CD4-positive, alpha-beta T cell (primary cell): ENCODE measurements around the gene UNC13A. TPM values are rescaled to one million over a fixed set of nuclear protein-coding genes. Genes with fewer than 3 reads are reported as not detected.
A peak's percentile ranks its signal among the peaks of the same experiment; 100 is the strongest.

Source experiments
- ATAC-seq: fragments of 200-7000 bp; cut with Tn5 transposase; one replicate; pipeline ENCODE4 v1.10.0; 2022; ENCODE audit warnings: mild to moderate bottlenecking; ENCODE audit not compliant: poor library complexity
- CTCF ChIA-PET: fragments of 350-600 bp; sonication (Branson Sonifier 250); formaldehyde crosslinking; loops from one replicate; lab custom pipeline; 2021; ENCODE audit warnings: antibody characterized with exemption, inconsistent platforms; lab: Charles Lee
- POLR2A ChIA-PET: fragments of 350-600 bp; sonication (Branson Sonifier 250); formaldehyde crosslinking; loops from one replicate; lab custom pipeline; 2021; ENCODE audit warnings: antibody characterized with exemption, inconsistent platforms; lab: Charles Lee
- DNase-seq, 14 experiments: peaks; one replicate each; pipeline ENCODE4 v3.0.0-alpha.2; 2013 to 2020; ENCODE audit warnings: mixed read lengths in 2 of 14
- H3K27ac ChIP-seq, 2 donors: one replicate each; pipeline versions ENCODE4 v1.5.1 to v1.7.0; 2013; ENCODE audit warnings: low read length in 2 of 2, low read depth in 1 of 2, mild to moderate bottlenecking in 1 of 2
- H3K27me3 ChIP-seq, 2 experiments: 1 replicate in 1 of 2; 2 replicates in 1 of 2; pipeline versions ENCODE4 v1.6.1 to v1.7.0; 2013; ENCODE audit warnings: low read length in 2 of 2, control low read depth in 1 of 2, mild to moderate bottlenecking in 1 of 2, moderate library complexity in 1 of 2; ENCODE audit not compliant: insufficient read depth in 2 of 2, control insufficient read depth in 1 of 2
- H3K36me3 ChIP-seq: one replicate; pipeline ENCODE4 v1.6.1; 2013; ENCODE audit warnings: low read length, control low read depth; ENCODE audit not compliant: insufficient read depth
- H3K4me1 ChIP-seq: one replicate; pipeline ENCODE4 v1.6.1; 2013; ENCODE audit warnings: low read length, control low read depth; ENCODE audit not compliant: insufficient read depth
- H3K4me3 ChIP-seq: one replicate; pipeline ENCODE4 v1.5.1; 2013; ENCODE audit warnings: mild to moderate bottlenecking, low read length, moderate library complexity
- H3K9me3 ChIP-seq, 2 experiments: 1 replicate in 1 of 2; 2 replicates in 1 of 2; pipeline versions ENCODE4 v1.6.1 to v1.7.0; 2013; ENCODE audit warnings: low read length in 2 of 2, mild to moderate bottlenecking in 2 of 2, control low read depth in 1 of 2, moderate library complexity in 1 of 2; ENCODE audit not compliant: control insufficient read depth in 1 of 2, insufficient read depth in 1 of 2
- H3K27ac Mint-ChIP-seq: one replicate; pipeline ENCODE4 v1.8.0; 2020; ENCODE audit warnings: mixed read lengths
- H3K27me3 Mint-ChIP-seq: one replicate; pipeline ENCODE4 v1.8.0; 2021; ENCODE audit warnings: mixed read lengths
- H3K36me3 Mint-ChIP-seq: one replicate; pipeline ENCODE4 v1.8.0; 2021; ENCODE audit warnings: low read depth, mixed read lengths
- H3K4me1 Mint-ChIP-seq: one replicate; pipeline ENCODE4 v1.8.0; 2021; ENCODE audit warnings: low read depth, mixed read lengths
- H3K4me3 Mint-ChIP-seq: one replicate; pipeline ENCODE4 v1.8.0; 2020; ENCODE audit warnings: mild to moderate bottlenecking, mixed read lengths
- H3K9me3 Mint-ChIP-seq: one replicate; pipeline ENCODE4 v1.8.0; 2020; ENCODE audit warnings: mixed read lengths
- intact Hi-C, 2 experiments: fragments of 100-400 bp; cut with DNase I in 1 of 2; cut with micrococcal nuclease in 1 of 2; formaldehyde crosslinking; loops; one replicate each; pipeline versions ENCODE4 v1.15.1 to v1.9.0; 2023 to 2025; cut with DNase I, micrococcal nuclease
- total RNA-seq, 174 experiments: library from RNA in 2 of 174; stranded (reverse) in 2 of 174; gene quantifications; one replicate each; pipeline ENCODE4 v1.2.3 and lab custom pipeline; 2021 to 2026
- TF ChIP-seq, protein P1 (sequence below): fragments of 200-600 bp; IDR thresholded peaks from one replicate; pipeline ENCODE4 v1.8.0; 2022; ENCODE audit warnings: antibody characterized with exemption, mild to moderate bottlenecking

The UNC13A gene
- total RNA-seq, 2 experiments from 2014 or later = 0.11 to 0.14 TPM

DNA sequence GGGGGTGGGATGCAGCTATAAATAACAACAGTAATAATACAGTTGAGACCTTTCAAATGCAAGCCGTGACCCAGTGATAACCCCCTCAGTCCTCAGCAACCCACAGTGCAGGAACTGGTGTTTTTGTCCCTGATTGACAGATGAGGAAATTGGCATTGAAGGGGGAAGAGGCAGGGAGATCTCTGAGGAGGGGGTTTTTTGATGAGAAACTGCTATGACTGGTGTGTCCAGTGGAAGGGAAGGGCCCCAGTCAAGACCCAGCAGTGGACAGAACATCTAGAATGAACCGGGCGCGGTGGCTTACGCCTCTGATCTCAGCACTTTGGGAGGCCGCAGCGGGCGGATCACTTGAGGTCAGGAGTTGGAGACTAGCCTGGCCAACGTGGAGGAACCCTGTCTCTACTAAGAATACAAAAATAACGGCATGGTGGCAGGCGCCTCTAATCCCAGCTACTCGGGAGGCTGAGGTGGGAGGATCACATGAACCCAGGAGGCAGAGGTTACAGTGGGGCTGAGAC is 33.0 kb upstream of the UNC13A start:
- intact Hi-C loops = no loop called here
- Histone ChIP-seq H3K4me3 (peak overlapping the region; percentile 92), H3K4me1 (peaks cover 41% of the 10 kb centered on the region), H3K27me3 (no peaks in the 10 kb centered on the region), H3K9me3 (no peaks in the 10 kb centered on the region), H3K36me3 (peaks cover 29% of the 10 kb centered on the region), H3K27ac (no peak overlapping the region)
- ChIA-PET CTCF (interaction anchor here (0.8 kb wide), 1 partner anchor 138 kb away, joined by 3 read pairs; the partner anchor contains the start of gene RPL18A), POLR2A (interaction anchor here (3.2 kb wide), 1 partner anchor 30 kb away, joined by 19 read pairs; the partner anchor contains the start of gene FCHO1)
- DNase-seq (peak in 1 of 14 experiments; percentile 26), ATAC-seq (no peak)
- peaks cover 51% of the 10 kb centered on the region for H3K36me3 Mint-ChIP-seq
- peaks cover 36% of the 10 kb centered on the region for H3K4me1 Mint-ChIP-seq
- TF ChIP-seq, protein P1, sequence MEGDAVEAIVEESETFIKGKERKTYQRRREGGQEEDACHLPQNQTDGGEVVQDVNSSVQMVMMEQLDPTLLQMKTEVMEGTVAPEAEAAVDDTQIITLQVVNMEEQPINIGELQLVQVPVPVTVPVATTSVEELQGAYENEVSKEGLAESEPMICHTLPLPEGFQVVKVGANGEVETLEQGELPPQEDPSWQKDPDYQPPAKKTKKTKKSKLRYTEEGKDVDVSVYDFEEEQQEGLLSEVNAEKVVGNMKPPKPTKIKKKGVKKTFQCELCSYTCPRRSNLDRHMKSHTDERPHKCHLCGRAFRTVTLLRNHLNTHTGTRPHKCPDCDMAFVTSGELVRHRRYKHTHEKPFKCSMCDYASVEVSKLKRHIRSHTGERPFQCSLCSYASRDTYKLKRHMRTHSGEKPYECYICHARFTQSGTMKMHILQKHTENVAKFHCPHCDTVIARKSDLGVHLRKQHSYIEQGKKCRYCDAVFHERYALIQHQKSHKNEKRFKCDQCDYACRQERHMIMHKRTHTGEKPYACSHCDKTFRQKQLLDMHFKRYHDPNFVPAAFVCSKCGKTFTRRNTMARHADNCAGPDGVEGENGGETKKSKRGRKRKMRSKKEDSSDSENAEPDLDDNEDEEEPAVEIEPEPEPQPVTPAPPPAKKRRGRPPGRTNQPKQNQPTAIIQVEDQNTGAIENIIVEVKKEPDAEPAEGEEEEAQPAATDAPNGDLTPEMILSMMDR = no peak
- H3K9me3 Mint-ChIP-seq = no peaks in the 10 kb centered on the region
- peak overlapping the region; percentile 90 for H3K27ac Mint-ChIP-seq
- H3K4me3 Mint-ChIP-seq = peak overlapping the region; percentile 87
- no peaks in the 10 kb centered on the region for H3K27me3 Mint-ChIP-seq

DNA sequence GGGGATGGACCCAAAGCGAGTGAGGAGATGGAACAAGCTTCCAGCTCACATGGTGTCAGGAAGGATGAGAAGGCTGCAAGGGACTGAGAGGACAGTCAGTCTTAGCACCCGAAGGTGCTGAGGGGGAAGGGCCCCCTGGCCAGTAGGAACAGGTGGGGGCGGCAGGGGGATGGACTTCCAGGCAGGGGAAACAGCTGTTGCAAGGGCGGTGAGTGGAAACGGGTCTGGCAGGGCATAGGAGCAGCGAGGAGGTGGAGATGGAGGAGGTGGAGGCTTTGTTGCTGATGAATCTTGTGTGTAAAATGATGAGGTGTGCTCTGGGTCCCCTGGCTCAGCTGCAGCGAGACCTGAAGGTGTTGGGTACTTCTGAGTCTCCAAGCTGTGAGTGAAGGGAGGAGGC is 32.3 kb upstream of the UNC13A start:
- Mint-ChIP-seq H3K36me3 (peaks cover 47% of the 10 kb centered on the region), H3K4me1 (peaks cover 36% of the 10 kb centered on the region), H3K9me3 (no peaks in the 10 kb centered on the region), H3K27ac (peak overlapping the region; percentile 90), H3K4me3 (peak overlapping the region; percentile 87), H3K27me3 (no peaks in the 10 kb centered on the region)
- DNase-seq = peak in 1 of 14 experiments; percentile 23
- H3K9me3 ChIP-seq = no peaks in the 10 kb centered on the region
- intact Hi-C loops = no loop called here
- CTCF ChIA-PET = interaction anchor here (0.8 kb wide), 1 partner anchor 139 kb away, joined by 3 read pairs; the partner anchor contains the start of gene RPL18A
- no peak for ATAC-seq
- POLR2A ChIA-PET = interaction anchor here (1.1 to 3.2 kb wide), 6 partner anchors 27 to 301 kb away, joined by 3 to 19 read pairs (median 5); partner anchors contain the start of genes CCDC124, FCHO1 and MVB12A
- H3K4me3 ChIP-seq = peak overlapping the region; percentile 92
- no peak overlapping the region for H3K27ac ChIP-seq
- H3K36me3 ChIP-seq = peaks cover 22% of the 10 kb centered on the region
- TF ChIP-seq, protein P1 = no peak
- H3K4me1 ChIP-seq = peaks cover 39% of the 10 kb centered on the region
- H3K27me3 ChIP-seq = no peaks in the 10 kb centered on the region

DNA sequence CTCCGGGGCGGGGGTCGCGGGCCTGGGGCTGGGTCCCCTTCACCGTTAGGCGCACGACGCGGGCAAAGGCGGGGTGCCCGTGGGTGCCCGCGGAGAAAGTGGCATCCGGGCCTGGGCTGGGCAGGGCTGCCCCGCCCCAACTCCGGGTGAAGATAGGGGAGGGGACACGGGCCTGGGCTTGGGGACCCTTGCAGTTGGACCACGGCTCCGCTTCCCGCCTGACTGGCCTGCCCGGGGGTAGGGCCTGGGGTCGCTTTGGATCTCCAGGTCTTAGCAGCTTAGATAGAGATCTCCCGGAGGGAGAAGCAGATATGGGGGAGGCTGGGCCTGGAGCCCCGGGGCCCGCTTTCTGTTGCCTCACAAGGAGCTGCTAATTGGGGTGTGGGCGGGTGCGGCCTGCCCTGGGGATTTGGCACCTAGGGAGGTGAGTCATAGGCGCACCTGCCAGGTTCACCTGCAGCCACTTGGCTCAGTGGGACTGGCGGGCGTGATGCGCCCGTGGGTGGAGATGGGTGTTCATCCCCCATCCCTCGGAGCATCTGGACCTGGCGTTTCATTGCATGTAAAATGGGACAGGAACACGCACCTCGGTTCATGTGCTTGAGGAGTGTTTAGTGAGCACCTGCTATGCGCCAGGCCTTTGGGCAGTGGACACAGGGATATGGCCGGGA is 31.7 kb upstream of the UNC13A start:
- DNase-seq = peak in 9 of 14 experiments; percentile 5 to 53 (median 30)
- Histone ChIP-seq H3K4me3 (peak overlapping the region; percentile 92), H3K27me3 (no peaks in the 10 kb centered on the region), H3K9me3 (no peaks in the 10 kb centered on the region), H3K27ac (no peak overlapping the region), H3K36me3 (peaks cover 16% of the 10 kb centered on the region), H3K4me1 (peaks cover 39% of the 10 kb centered on the region)
- ChIA-PET CTCF (interaction anchor here (0.8 to 2.1 kb wide), 3 partner anchors 136 to 213 kb away, joined by 3 to 9 read pairs (median 5); partner anchors contain the start of genes CCDC124 and RPL18A), POLR2A (interaction anchor here (1.1 to 3.2 kb wide), 11 partner anchors 22 to 300 kb away, joined by 3 to 19 read pairs (median 6); partner anchors contain the start of genes CCDC124, FCHO1, JAK3 and MVB12A)
- TF ChIP-seq, protein P1 = no peak
- peak; percentile 58 for ATAC-seq
- Mint-ChIP-seq H3K27me3 (no peaks in the 10 kb centered on the region), H3K27ac (peak overlapping the region; percentile 90), H3K4me3 (peak overlapping the region; percentile 87), H3K9me3 (no peaks in the 10 kb centered on the region), H3K4me1 (peaks cover 36% of the 10 kb centered on the region), H3K36me3 (peaks cover 42% of the 10 kb centered on the region)
- intact Hi-C loops = loop anchor here (1.0 to 5.0 kb wide), 2 partner anchors 27 to 163 kb away; partner anchors contain the start of gene COLGALT1 (in 1 of the 2)
